ENCODE results near the gene CHSY3.

CHSY3 gene

GRCh38 chr5:130138406-130139045 is 234.3 kb downstream of the CHSY3 start:
- H3K4me3 ChIP-seq (replicated peaks in 1 of 2; ENCODE audit: low read depth in 2 of 2, low read length in 2 of 2): no peak overlapping the region
- peak; percentile 43 to 75 for DNase-seq (ENCODE audit: low read depth in 2 of 2)
- TF ChIP-seq, protein P1, sequence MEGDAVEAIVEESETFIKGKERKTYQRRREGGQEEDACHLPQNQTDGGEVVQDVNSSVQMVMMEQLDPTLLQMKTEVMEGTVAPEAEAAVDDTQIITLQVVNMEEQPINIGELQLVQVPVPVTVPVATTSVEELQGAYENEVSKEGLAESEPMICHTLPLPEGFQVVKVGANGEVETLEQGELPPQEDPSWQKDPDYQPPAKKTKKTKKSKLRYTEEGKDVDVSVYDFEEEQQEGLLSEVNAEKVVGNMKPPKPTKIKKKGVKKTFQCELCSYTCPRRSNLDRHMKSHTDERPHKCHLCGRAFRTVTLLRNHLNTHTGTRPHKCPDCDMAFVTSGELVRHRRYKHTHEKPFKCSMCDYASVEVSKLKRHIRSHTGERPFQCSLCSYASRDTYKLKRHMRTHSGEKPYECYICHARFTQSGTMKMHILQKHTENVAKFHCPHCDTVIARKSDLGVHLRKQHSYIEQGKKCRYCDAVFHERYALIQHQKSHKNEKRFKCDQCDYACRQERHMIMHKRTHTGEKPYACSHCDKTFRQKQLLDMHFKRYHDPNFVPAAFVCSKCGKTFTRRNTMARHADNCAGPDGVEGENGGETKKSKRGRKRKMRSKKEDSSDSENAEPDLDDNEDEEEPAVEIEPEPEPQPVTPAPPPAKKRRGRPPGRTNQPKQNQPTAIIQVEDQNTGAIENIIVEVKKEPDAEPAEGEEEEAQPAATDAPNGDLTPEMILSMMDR (IDR thresholded peaks at IDR 0.05; ENCODE audit: low read depth, low read length): no peak

- no peak overlapping the region for H3K4me3 ChIP-seq (replicated peaks in 1 of 2; ENCODE audit: low read depth in 2 of 2, low read length in 2 of 2)
- DNase-seq (ENCODE audit: low read depth in 2 of 2): peak; percentile 66 to 73
- TF ChIP-seq, protein P1 (IDR thresholded peaks at IDR 0.05; ENCODE audit: low read depth, low read length): peak; percentile 92
Measured at GRCh38 chr5:130141659-130142320, 237.5 kb downstream of the CHSY3 start.

DNA sequence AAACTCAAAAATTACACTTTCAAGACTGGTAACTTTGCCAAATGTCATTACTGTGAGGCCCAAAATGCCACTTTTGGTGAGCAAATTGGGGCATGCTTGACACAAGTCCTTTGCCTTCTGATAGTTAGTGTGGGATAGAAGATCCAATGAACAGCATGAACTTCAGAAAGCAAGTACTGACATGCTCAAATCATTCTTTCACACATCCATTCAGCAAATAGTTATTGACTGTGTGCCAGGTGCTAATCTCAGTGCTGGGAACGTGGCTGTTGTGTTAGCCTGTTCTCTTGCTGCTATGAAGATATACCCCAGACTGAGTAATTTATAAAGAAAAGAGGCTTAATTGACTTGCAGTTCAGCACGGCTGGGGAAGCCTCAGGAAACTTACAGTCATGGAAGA is 247.0 kb downstream of the CHSY3 start:
- no peak overlapping the region for H3K4me3 ChIP-seq (replicated peaks in 1 of 2; ENCODE audit: low read depth in 2 of 2, low read length in 2 of 2)
- DNase-seq (ENCODE audit: low read depth in 2 of 2): peak in 1 of 2 donors; percentile 31
- TF ChIP-seq, protein P1 (IDR thresholded peaks at IDR 0.05; ENCODE audit: low read depth, low read length): no peak

DNA sequence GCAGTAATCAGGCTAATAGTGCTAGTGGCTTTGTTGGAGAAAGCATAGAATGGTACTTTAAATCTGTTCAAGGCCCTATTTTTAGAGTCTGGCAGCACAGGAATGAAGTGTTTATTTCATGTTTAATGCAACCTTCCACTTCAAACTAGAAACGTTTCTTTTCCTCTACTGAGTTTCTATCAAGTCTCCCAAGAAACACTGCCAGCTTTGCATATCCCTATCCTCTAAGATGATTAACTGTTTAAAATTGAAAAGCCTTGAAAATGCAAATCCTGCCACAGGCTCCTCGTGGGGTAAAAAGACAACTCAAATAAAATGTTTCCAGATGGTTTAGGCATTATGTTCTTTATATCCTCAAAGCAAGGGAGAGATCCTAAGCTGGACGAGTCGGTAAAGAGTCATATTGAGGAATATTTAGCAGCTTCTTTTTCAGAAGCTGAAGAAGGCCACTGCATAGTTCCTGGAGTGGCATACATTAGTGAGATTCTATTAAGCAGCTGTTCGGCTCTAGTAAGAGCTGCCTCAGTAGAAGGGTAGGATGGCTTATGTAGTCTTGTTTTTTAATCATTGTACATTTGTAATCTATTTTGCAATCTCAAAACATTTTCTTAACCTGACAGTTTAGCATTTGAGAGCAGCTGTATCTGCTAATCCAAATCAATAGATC is 251.2 kb downstream of the CHSY3 start:
- DNase-seq (ENCODE audit: low read depth in 2 of 2): no peak
- TF ChIP-seq, protein P1 (IDR thresholded peaks at IDR 0.05; ENCODE audit: low read depth, low read length): no peak
- H3K4me3 ChIP-seq (replicated peaks in 1 of 2; ENCODE audit: low read depth in 2 of 2, low read length in 2 of 2): no peak overlapping the region

DNA sequence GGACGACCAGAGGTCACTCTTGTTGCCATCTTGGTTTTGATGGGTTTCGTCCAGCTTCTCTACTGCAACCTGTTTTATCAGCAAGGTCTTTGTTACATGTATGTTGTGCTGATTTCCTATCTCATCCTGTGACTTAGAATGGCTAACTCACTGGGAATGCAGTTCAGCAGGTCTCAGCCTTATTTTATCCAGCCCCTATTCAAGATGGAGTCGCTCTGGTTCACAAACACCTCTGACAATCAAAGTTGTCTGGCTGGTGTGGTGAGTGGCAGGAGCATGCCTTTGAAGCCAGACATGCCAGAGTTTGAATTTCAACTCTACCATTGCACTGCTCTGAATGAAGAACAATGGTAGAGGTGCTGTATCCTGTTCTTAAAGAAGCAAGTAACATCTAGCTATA is 253.8 kb downstream of the CHSY3 start:
- DNase-seq (ENCODE audit: low read depth in 2 of 2): no peak
- TF ChIP-seq, protein P1 (IDR thresholded peaks at IDR 0.05; ENCODE audit: low read depth, low read length): no peak
- H3K4me3 ChIP-seq (replicated peaks in 1 of 2; ENCODE audit: low read depth in 2 of 2, low read length in 2 of 2): no peak overlapping the region

DNA sequence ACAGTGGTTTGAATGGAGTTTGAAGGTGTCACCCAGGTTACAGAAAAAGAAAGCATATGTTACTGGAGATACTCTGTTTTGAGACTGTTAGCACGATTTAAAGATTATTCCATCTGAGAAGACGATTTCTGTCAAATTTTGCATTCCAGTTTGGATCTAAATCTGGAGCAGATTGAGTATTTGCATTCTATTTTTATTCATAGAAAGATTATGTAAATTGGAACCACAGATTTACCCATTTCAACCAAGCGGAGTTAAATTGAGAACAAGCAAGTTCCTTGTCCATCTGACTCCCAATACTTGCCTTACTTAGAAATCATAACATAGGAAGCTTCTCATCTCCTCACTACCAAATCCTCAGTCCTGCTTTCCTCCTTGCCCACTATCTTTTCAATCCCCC is 255.7 kb downstream of the CHSY3 start:
- no peak overlapping the region for H3K4me3 ChIP-seq (replicated peaks in 1 of 2; ENCODE audit: low read depth in 2 of 2, low read length in 2 of 2)
- DNase-seq (ENCODE audit: low read depth in 2 of 2): no peak
- TF ChIP-seq, protein P1 (IDR thresholded peaks at IDR 0.05; ENCODE audit: low read depth, low read length): no peak

Measured in cardiac fibroblast (primary cell).